ENCODE data around the gene GRIFIN.

The GRIFIN gene

DNA sequence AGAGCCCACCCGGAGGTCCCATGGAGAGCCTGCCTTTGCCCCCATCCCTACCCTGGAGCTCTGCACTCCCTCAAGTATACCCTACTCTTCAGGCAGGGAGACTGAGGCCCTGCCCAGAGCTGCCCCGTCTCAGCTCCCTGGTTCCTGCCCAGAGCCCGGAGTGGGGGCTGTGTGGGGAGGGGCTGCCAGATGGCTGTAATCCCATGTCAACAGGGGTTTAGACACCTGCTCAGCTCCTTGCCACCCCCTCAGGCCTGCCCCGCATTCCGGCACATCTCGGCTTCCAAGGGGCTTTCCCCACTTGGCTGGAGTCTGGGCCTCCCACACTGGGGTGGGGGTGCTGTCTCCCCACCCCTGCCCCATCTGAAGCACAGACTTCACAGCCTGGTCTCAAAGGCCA lies 22.5 kb upstream of the GRIFIN start:
- no peak for DNase-seq (ENCODE audit: low read depth in 2 of 2, low spot score in 1 of 2)

DNA sequence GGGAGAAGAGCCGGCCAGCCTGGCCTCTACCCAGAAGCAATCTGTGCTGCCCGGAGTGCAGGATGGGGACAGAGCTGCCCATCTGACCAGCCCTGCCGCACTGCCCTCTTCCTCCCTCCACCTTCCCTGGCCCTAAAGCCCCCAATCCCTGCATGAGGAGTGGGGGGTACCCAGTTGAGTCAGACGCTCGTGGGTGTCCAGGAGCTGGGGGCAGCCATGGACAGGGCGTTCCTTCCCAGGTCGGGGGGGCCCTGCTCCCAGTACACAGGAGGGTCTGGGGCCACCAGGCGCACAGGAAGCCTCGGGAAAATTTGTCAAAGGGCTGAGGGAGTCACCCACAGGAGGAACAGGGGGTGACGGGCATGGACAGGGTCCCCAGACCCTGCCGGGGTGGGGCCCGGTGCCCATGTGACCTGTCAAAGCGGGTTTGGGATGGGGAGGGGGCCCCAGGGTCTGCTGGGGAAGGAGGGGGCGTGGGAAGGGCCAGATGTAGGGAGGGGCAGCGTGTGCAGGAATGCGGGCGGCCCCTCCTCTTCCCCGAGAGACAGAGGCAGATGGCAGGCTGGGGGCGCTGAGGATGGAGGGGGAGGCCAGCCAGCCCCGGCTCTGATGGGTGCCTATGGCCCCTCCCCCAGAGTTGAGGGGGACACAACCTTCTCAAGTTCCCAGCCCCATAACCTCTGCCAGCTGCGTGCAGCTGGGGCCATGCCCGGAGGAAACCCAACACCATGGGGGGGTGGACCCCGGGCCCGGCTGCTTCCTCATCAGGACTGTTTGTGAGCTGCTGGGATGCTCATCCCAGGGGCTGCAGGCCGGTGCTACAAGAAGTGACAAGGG lies 21.5 kb upstream of the GRIFIN start:
- DNase-seq (ENCODE audit: low read depth in 2 of 2, low spot score in 1 of 2) = no peak

DNA sequence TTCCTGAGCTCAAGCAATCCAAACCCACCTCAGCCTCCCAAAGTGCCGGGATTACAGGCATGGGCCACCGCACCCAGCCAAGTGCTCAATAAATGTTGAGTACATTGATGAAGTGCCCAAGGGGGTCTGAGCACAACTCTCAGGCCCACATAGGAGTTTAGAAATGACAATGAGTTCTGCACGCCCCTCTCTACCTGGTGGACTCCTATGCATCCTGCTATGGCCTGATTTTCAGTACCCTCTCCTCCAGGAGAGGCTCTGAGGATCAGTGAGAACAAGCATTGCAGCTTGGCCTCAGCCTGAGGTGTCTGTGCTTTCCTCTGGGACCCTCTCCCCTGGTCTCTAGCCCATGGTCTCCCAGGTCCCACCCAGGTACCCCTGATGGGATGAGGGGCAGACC lies 20.9 kb upstream of the GRIFIN start:
- no peak for DNase-seq (ENCODE audit: low read depth in 2 of 2, low spot score in 1 of 2)

DNA sequence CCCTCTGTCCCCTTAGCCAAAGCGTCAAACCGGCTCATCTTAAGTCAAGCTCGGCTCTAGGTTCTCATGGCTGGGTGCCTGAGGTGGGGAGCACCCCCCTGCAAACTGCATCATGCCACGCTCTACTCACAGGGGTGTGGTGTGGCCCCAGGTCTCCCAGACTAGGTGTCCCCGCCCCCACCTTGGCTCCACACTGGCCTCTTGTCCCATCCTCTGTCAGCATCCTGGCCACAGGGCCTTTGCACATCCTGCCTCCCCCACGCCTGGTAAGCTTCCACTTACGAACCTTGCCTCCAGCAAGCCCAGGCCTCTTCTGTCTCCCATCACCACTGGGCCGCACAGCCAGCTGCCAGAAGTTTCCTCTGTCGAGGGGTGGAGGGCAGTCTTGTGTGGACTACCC lies 20.2 kb upstream of the GRIFIN start:
- DNase-seq (ENCODE audit: low read depth in 2 of 2, low spot score in 1 of 2) = no peak

DNA sequence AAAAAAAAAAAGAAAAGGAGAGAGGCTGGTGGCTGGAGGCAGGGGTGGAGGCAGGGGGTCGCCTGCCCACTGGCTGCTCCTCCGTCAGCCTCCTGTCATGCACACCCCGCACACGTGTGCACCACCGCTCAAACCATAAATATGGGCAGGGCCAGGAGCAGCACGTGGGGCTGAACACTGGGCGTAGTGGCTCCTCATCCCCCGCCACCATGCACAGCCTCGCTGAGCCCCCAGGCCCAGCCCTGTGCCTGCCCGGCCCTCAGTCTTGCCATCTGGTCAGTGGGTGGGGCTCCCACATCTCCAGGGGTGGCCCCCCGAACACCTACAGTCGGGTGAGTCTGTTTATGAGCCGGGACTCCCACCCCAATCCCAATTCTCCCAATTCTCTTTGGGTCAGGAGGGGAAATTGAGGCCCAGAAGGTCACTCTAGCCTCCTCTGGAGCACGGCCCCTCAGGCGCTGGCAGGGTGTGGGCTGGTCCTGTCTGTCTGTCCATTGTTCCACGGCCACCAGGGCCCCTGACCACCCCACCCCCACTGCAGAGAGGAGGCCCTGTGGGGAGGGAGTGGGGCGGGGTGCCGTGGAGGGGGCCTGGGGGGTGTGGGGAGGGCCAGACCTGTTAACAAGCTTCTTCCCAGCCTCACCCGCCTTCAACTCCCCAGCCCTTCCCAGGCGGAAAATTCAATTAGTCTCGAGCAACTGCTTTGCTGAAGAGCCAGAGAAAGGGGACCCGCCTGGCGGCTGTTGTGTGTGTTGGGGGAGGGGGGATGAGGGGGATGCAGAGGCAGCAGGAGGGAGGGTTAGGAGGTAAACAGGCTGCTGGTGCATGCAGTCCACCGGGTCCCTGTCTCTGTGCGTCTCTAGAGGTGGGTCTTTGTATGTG lies 19.5 kb upstream of the GRIFIN start:
- DNase-seq (ENCODE audit: low read depth in 2 of 2, low spot score in 1 of 2) = no peak

DNA sequence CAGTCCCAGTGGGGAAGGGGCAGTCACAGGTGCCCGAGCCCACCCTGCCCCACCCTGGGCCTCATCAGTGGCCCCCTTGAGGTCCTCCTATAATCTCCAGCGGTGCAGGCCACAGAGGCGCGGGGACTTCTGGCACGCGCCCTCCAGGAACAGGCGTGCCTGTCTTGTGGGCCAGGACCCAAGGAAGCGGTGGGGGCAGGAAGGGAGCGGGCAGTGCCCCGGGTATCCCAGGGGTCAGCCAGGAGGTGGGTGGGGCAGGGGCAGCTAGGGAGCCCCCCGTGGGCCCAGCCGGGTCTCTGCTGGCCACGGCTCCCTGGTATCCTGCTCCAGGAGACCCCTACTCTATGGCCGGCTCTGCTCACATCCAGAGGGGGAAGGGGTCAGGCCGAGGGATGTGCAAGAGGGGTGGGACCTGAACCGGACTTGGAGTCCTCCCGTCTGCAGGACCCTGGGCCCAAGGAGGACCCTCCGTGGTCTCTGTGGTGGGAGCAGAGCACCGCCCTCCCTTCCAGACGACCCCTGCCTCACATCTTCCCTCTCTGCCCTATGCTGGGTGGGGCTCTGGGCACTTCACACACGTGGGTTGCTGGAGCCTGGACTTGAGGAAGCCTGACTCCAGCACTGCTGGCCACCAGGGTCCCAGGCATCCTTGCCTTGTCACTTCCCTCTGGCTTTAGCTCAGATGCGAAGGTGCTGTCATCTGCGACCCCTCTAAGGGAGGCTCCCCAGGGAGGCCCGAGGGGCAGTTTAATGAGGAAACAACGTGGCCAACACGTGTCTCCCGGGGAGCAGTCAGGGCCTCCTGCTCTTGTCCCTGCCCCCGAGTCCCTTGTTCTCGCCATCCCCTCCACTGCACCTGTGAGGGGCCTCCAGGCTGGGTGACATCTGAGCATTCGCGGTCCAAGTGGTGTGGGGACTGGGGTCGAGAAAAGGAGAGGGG lies 18.3 kb upstream of the GRIFIN start:
- no peak for DNase-seq (ENCODE audit: low read depth in 2 of 2, low spot score in 1 of 2)

DNA sequence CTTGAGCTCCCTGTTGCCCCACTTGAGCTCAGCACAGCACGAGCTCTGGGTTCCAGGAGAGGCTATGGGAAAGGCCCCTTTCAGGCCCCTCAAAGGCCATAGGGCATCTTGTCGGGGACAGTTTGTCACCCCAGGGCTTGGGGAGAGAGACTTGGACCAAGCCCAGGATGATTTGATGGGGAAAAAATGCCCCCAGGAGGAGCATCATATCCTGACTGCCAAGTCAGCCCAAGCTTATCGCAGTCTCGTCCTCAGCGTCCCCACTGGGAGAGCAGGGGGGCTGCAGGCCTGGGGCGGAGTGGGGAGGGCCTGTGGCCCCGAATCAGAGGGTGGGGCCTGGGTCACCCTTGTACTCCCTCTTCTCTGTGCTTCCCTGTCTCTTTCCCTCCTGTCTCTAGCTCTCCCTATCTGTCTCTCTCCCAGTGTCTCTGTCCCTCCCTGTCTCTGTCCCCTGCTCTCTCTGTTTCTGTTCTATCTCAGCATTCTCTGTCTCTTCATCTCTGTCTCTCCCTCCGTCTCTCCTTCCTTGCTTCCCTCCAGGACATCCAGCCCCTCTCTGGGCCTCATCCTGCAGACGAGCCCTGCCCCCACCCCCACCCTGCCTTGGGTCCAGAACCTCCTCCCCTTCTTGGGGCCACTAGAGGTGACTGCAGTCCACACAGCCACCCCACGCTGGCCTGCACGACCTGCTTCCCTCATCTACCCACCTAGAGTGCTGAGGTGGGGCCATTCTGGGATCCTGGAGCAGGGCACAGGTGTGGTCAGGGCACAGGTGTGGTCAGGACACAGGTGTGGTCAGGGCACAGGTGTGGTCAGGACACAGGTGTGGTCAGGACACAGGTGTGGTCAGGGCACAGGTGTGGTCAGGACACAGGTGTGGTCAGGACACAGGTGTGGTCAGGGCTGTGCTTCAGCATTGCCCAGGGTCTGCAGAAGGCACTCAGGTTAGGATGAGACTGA lies 17.3 kb upstream of the GRIFIN start:
- no peak for DNase-seq (ENCODE audit: low read depth in 2 of 2, low spot score in 1 of 2)

DNA sequence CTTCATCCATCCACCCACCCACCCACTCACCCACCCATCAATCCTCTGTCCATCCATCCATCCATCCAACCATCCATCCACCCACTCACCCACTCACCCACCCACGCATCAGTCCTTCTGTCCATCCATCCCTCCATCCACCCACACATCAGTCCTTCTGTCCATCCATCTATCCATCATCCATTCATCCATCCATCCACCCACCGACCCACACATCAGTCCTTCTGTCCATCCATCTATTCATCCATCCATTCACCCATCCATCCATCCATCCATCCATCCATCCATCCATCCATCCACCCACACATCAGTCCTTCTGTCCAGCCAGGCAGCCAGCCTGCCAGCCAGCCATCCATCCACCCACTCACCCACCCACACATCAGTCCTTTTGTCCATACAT lies 15.8 kb upstream of the GRIFIN start:
- no peak for DNase-seq (ENCODE audit: low read depth in 2 of 2, low spot score in 1 of 2)

DNA sequence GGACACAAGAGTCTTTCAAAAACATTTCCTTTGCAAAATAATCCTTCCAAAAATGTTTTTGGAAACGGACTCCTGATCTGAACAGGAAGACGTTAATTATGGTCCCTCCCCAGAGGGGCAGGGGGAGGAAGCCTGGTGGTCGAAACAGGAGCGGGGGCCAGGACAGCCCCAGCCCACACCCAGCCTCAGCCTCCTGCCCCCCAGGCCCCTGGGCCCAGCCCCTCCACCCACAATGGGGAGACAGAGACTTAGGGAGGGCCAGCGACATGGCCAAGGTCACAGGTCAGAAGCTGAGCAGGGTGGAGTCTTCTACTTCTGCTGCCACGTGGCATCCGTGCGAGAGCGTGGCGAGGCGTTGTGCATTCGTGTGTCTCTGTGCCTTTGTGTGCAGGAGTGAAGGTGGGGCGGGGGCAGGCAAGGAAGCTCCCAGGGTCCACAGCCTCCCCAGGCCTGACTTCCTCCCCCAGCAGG lies 14.0 kb upstream of the GRIFIN start:
- DNase-seq (ENCODE audit: low read depth in 2 of 2, low spot score in 1 of 2) = no peak

DNA sequence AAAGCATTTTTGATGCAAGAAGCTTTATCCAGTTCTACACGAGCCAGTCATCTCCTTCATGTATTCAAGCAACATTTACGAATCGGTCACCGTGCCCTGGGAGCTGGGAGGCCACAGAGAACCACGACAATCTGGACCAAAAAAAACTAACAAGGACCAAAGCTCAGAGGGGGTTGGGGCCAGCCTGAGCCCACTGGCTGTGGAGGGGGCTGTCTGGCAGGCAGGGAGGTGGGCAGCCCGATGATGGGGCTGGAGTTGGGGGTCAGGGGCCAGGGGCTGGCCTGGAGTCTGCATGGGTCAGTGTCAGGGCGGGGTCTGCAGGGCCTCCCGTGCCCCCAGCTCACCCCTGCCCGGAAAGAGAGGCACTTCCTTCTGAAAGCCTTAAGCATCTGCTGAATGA lies 12.5 kb upstream of the GRIFIN start:
- no peak for DNase-seq (ENCODE audit: low read depth in 2 of 2, low spot score in 1 of 2)

DNA sequence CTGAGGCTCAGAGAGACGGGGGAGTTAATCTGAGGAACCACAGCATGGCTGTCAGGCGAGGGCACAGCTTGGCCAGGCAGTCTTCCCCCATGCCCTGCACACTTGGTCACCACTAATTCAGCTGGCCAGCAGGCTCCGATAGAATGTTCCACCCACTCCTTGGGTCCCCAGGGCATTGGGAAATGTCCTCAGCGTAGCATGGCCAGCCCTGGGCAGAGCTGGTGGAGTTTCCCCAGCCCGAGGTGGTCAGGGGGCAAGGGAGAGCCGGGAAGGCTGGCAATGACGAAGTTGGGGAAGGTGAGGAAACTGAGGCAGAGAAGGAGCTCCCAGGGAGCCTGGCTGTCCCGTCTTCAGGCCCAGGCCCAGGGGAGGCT lies 12.1 kb upstream of the GRIFIN start:
- DNase-seq (ENCODE audit: low read depth in 2 of 2, low spot score in 1 of 2) = no peak

DNA sequence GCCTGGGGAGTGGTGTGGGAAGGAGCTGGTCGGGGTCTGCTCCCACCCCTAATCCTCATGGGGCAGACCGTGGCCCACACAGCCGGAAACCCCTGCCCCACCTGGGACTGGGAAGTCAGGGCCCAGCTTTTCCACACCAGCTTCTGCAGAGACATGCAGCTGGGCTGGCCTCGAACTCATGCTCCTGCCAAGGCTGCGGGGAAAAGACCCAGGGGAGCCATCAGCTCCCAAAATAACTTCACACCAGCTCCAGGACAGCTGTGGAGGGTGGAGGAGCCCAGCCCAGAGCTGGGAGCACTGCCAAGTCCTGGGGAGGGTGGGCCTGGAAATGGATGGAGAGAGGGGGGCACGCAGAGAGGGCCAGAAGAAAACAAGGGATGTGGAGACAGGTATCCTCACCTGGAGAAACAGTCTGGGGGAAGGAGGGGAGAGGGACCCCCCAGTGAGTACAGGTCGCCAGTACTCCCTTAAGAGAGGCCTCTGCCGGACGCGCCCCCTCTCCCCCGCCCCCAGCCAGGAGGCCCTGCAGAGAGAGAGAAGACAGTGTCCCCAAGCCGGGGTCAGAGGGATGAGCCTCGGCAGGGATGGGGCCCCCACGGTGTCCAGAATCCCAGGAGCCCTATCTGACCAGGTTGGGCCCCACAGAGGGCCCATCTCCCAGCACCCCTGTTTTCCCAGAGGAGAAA lies 11.5 kb upstream of the GRIFIN start:
- DNase-seq (ENCODE audit: low read depth in 2 of 2, low spot score in 1 of 2) = no peak

DNA sequence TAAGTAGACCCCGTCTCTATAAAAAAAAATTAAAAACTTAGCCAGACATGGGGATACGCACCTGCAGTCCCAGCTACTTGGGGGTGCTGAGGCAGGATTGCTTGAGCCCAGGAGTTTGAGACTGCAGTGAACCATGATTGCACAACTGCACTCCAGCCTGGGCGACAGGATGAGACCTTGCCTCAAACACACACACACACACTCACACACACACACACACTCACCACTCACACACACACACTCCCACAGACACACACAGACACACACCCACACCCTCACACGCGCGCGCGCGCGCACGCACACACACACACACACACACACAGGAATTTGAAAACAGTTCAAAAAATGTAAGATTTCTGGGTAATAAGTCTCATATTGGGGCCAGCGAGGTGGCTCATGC lies 8.7 kb upstream of the GRIFIN start:
- no peak for DNase-seq (ENCODE audit: low read depth in 2 of 2, low spot score in 1 of 2)

DNA sequence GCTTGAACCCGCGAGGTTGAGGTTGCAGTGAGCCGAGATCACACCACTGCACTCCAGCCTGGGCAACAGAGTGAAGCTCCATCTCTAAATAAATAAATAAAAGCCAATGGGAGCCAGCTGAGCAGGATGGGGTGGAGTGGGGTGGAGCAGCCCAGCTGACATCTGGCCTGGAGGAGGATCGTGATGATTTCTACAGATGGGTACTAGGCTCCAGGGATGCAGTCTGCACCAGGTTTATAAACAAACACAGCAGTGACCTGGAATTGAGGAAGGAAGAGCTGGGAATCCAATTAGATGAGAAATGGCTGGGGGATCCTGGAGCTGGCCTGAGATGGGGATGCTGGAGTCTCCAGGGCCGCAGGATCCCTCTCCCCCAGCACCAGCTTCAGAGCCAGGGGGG lies 7.3 kb upstream of the GRIFIN start:
- no peak for DNase-seq (ENCODE audit: low read depth in 2 of 2, low spot score in 1 of 2)

DNA sequence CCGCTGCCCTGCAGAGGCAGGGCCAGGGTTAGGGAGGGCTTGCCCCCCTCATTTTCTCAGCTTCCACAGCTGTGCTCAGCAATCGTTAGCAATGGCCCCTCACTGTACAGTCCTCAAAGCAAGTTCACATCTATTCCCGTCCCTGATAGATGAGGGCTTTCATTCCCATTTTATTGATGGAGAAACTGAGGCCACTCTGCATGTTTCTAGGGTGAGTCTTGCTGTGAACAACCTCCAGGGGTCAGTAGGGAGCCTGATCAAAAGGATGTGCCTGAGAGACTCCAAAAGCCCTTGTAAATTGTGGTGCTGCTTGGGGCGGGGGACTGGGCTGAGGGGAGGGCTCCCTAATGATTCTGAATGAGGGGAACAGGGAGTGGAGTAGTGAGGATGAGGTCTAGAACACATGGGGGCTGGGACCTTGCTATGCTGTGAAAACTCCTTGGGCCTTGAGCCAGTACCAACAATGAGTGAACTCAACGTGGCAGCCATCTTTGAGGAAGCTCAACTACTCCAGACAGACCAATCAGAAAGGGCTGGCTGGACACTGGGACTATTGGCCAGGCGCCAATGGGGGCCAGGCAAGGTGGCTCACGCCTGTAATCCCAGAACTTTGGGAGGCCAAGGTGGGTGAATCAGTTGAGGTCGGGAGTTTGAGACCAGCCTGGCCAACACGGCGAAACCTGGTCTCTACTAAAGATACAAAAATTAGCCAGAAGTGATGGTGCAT lies 6.7 kb upstream of the GRIFIN start:
- no peak for DNase-seq (ENCODE audit: low read depth in 2 of 2, low spot score in 1 of 2)

DNA sequence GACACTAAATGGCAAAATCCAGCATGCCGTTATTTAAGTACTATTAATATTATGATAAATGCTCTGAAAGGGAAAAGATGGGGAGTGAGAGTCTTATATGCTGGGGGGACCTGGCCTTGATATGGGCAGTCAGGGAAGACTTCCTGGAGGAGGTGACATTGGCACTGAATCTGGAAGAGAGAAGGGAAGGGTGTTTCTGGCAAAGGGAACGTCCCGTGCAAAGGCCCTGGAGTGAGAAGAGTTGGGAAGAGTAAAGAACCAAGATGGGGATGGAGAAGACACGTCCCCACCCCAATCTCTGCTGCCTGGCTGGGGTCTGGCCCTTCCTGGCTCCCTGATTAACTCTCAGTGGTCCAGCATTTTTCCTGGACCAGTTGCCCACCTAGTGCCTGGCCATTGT lies 5.0 kb upstream of the GRIFIN start:
- DNase-seq (ENCODE audit: low read depth in 2 of 2, low spot score in 1 of 2) = no peak

DNA sequence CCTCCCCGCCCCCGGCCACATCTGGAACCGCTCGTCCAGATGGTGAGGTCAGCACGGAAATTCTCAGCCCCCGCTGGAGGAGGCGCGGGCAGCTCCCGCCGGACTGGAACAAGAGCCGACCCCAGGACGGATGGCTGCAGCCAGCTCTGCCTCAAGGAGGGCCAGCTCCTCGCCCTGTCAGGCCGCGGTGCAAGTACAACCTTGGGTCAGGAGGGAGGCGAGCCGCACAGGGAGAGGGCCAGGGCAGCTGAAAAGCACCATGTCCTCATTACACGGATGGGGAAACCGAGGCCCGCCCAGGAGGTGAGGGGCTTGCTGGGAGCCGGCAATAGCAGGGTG lies 3.8 kb upstream of the GRIFIN start:
- DNase-seq (ENCODE audit: low read depth in 2 of 2, low spot score in 1 of 2) = no peak

DNA sequence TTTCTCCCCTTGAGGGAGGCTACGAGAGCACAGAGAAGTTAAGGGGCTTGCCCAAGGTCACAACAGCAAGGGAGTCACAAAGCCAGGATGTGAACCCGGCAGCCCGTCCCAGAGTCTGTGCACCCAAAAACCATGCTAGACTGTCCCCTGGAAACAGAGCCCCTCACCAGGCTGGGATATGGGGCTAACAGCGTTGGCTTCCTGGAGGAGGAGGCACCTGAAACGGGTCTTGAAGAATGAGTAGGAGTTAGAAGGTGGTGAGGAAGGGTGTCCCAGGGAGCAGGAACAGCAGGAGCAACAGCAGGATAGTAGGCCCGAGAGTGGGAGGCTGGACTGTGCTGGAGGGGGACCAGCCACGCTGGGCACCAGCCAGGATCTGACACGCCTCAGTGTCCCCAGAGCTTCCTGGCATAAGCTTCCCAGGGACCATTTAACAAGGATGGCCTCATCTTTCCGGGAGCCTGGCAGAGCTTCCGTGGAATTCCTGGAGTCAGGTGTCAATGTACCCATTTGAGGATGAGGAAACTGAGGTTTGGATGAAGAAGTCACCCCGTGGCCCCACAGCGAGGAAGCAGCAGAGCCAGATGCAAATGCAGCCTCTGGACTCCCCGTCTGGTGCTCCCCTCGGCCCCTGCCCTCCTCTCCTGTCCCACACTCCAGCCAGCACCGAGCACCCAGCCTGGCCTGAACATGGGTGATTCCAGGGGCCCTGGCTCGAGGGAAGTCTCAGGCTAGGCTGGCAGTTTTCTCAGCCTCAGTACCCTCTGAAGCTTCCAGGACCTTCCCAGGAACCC lies 3.3 kb upstream of the GRIFIN start:
- no peak for DNase-seq (ENCODE audit: low read depth in 2 of 2, low spot score in 1 of 2)

Data from stimulated activated CD8-positive, alpha-beta memory T cell treated with anti-CD3 and anti-CD28 coated beads, Interleukin-4, amount 100 ng/mL, for 4 hours (primary cell).